Erythroblast (primary cell): Measurements from ENCODE around the gene AMZ2.

Source experiments
- GATA1 ChIP-seq: IDR thresholded peaks from 2 replicates; pipeline ENCODE4 v1.6.1; 2011; ENCODE audit warnings: low read depth, mild to moderate bottlenecking, control low read depth, low read length, moderate library complexity
- POLR2A ChIP-seq: IDR thresholded peaks from 2 replicates; pipeline ENCODE4 v1.6.1; 2011; ENCODE audit warnings: mild to moderate bottlenecking, low read length

- TF ChIP-seq POLR2A (no peak), GATA1 (no peak)
These were observed 18.2 kb upstream of the AMZ2 start for GRCh38 chr17:68229619-68230018.
